ENCODE measurements around the gene CERS5.

CERS5 gene

GRCh38 chr12:50167049-50167828, at the start of gene CERS5:
Gene CERS5, minus strand, starts transcription at chr12:50167369. Its CDS starts 72 bp downstream, at chr12:50167297.
- peak; percentile 99 for DNase-seq (ENCODE audit: low spot score)

GRCh38 chr12:50215033-50215432, 47.9 kb upstream of the CERS5 start:
- DNase-seq (ENCODE audit: low spot score), result no peak

GRCh38 chr12:50214018-50214417, 46.8 kb upstream of the CERS5 start:
- DNase-seq (ENCODE audit: low spot score), result no peak

- no peak for DNase-seq (ENCODE audit: low spot score)
These were observed 46.3 kb upstream of the CERS5 start for GRCh38 chr12:50213439-50213838.

GRCh38 chr12:50212071-50212467, 44.9 kb upstream of the CERS5 start:
- DNase-seq (ENCODE audit: low spot score), result no peak

GRCh38 chr12:50211392-50212070, 44.4 kb upstream of the CERS5 start:
- no peak for DNase-seq (ENCODE audit: low spot score)

GRCh38 chr12:50207424-50207823, 40.3 kb upstream of the CERS5 start:
- no peak for DNase-seq (ENCODE audit: low spot score)

- DNase-seq (ENCODE audit: low spot score), result no peak
These were observed 38.5 kb upstream of the CERS5 start for GRCh38 chr12:50205648-50206047.

GRCh38 chr12:50203691-50204090, 36.5 kb upstream of the CERS5 start:
- no peak for DNase-seq (ENCODE audit: low spot score)

GRCh38 chr12:50201987-50202521, 34.9 kb upstream of the CERS5 start:
- peak; percentile 58 for DNase-seq (ENCODE audit: low spot score)

- DNase-seq (ENCODE audit: low spot score), result no peak
These were observed 33.5 kb upstream of the CERS5 start for GRCh38 chr12:50200552-50201273.

GRCh38 chr12:50198829-50199228, 31.7 kb upstream of the CERS5 start:
- no peak for DNase-seq (ENCODE audit: low spot score)

GRCh38 chr12:50197297-50197727, 30.1 kb upstream of the CERS5 start:
- no peak for DNase-seq (ENCODE audit: low spot score)

- DNase-seq (ENCODE audit: low spot score), result no peak
These were observed 29.4 kb upstream of the CERS5 start for GRCh38 chr12:50196537-50196936.

- DNase-seq (ENCODE audit: low spot score), result no peak
These were observed 28.7 kb upstream of the CERS5 start for GRCh38 chr12:50195832-50196231.

GRCh38 chr12:50192908-50193307, 25.7 kb upstream of the CERS5 start:
- no peak for DNase-seq (ENCODE audit: low spot score)

GRCh38 chr12:50192236-50192635, 25.1 kb upstream of the CERS5 start:
- DNase-seq (ENCODE audit: low spot score), result no peak

- DNase-seq (ENCODE audit: low spot score), result no peak
These were observed 23.7 kb upstream of the CERS5 start for GRCh38 chr12:50190859-50191258.

- DNase-seq (ENCODE audit: low spot score), result no peak
These were observed 21.9 kb upstream of the CERS5 start for GRCh38 chr12:50188875-50189575.

- no peak for DNase-seq (ENCODE audit: low spot score)
These were observed 21.1 kb upstream of the CERS5 start for GRCh38 chr12:50188241-50188781.

GRCh38 chr12:50187084-50187900, 20.1 kb upstream of the CERS5 start:
- no peak for DNase-seq (ENCODE audit: low spot score)
